OCI-LY1 (cell line): ENCODE results near the gene VPS16.

Experiments used
- H2AFZ ChIP-seq: fragments of 200-600 bp; sonication (generic), shearing (Covaris generic); 2 replicates; pipeline ENCODE4 v1.6.0; 2014; ENCODE audit warnings: antibody characterized with exemption, mild to moderate bottlenecking, low read length
- H3F3A ChIP-seq: fragments of 200-600 bp; sonication (generic), shearing (Covaris generic); 2 replicates; pipeline ENCODE4 v1.6.0; 2014; ENCODE audit warnings: mild to moderate bottlenecking, antibody characterized with exemption, low read length, moderate library complexity; ENCODE audit not compliant: insufficient read depth
- H3K27ac ChIP-seq: fragments of 200-600 bp; sonication (generic); 2 replicates; pipeline ENCODE4 v1.5.1; 2014; ENCODE audit warnings: low read length, mixed run types, mild to moderate bottlenecking, low read depth; ENCODE audit not compliant: poor library complexity, severe bottlenecking
- H3K27me3 ChIP-seq: fragments of 200-600 bp; sonication (generic); 2 replicates; pipeline ENCODE4 v1.6.0; 2014; ENCODE audit warnings: antibody characterized with exemption, mild to moderate bottlenecking, low read length, moderate library complexity; ENCODE audit not compliant: insufficient read depth
- H3K36me3 ChIP-seq: fragments of 200-600 bp; sonication (generic); 2 replicates; pipeline ENCODE4 v1.6.1; 2014; ENCODE audit warnings: mild to moderate bottlenecking, antibody characterized with exemption, low read length, moderate library complexity, mixed read lengths; ENCODE audit not compliant: insufficient read depth
- H3K4me1 ChIP-seq: fragments of 200-600 bp; sonication (generic); 2 replicates; pipeline ENCODE4 v1.5.1; 2014; ENCODE audit warnings: mild to moderate bottlenecking, low read length, moderate library complexity; ENCODE audit not compliant: insufficient read depth, severe bottlenecking
- H3K4me2 ChIP-seq: fragments of 200-600 bp; sonication (generic), shearing (Covaris generic); 2 replicates; pipeline ENCODE4 v1.6.1; 2014; ENCODE audit warnings: low read length
- H3K4me3 ChIP-seq: fragments of 200-600 bp; sonication (generic); 2 replicates; pipeline ENCODE4 v1.5.1; 2014; ENCODE audit warnings: low read length, low read depth, mild to moderate bottlenecking, mixed read lengths; ENCODE audit not compliant: poor library complexity, severe bottlenecking
- H3K79me2 ChIP-seq: fragments of 200-600 bp; shearing (Covaris generic); 2 replicates; pipeline ENCODE4 v1.6.1; 2016; ENCODE audit warnings: mixed run types, low read length, mixed read lengths; ENCODE audit not compliant: insufficient read depth
- H3K9ac ChIP-seq: fragments of 200-600 bp; sonication (generic), shearing (Covaris generic); 2 replicates; pipeline ENCODE4 v1.6.1; 2014; ENCODE audit warnings: mild to moderate bottlenecking, low read length, mixed read lengths
- H3K9me2 ChIP-seq: fragments of 200-600 bp; sonication (generic), shearing (Covaris generic); 2 replicates; pipeline ENCODE4 v1.6.1; 2014; ENCODE audit warnings: low read depth, mild to moderate bottlenecking, low read length, mixed read lengths
- H3K9me3 ChIP-seq: fragments of 200-600 bp; shearing (Covaris generic); 2 replicates; pipeline ENCODE4 v1.6.1; 2014; ENCODE audit warnings: low read length, mixed read lengths
- H4K20me1 ChIP-seq: fragments of 200-600 bp; sonication (generic), shearing (Covaris generic); 2 replicates; pipeline ENCODE4 v1.6.0; 2016; ENCODE audit warnings: mild to moderate bottlenecking, low read length; ENCODE audit not compliant: insufficient read depth
- EZH2 ChIP-seq: fragments of 200-600 bp; sonication (generic), shearing (Covaris generic); IDR thresholded peaks from 2 replicates; pipeline ENCODE4 v1.8.0; 2017; ENCODE audit warnings: borderline replicate concordance, mixed run types, mild to moderate bottlenecking, antibody characterized with exemption, low read length, moderate library complexity, mixed read lengths
- TF ChIP-seq, protein P1 (sequence below): fragments of 200-600 bp; sonication (generic), shearing (Covaris generic); IDR thresholded peaks from 2 replicates; pipeline ENCODE4 v1.5.1; 2017; ENCODE audit warnings: mild to moderate bottlenecking, antibody characterized with exemption, low read length, moderate library complexity, mixed read lengths

The VPS16 gene

DNA sequence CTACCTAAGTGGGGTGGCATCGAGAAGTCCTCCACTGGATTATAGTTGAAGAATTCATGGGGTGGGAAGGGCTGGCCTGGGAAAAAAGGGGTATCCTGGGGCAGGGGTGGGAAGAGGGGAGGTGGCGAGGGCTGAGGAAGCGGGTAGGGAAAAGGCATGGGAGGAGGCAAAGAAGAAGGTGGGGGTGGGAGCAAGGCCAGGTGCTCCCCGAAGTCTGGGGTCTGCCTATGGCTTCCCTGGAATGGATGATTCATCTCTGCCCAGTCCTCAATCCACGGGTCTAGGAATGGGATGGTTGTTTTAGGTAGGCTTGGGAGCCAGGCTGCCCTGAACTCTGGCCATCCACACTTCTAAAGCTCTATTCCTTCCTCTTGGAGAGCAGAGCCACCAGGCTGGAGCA is 4.5 kb upstream of the VPS16 start:
- no peak overlapping the region for H3K27ac ChIP-seq
- no peaks in the 10 kb centered on the region for H3F3A ChIP-seq
- 0 out of 2 replicates have a peak, but pooled peaks cover 3% of the 10 kb centered on the region for H3K36me3 ChIP-seq
- H3K4me2 ChIP-seq, result no peak overlapping the region
- H3K9ac ChIP-seq, result no peak overlapping the region
- H4K20me1 ChIP-seq, result no peaks in the 10 kb centered on the region
- no peak for TF ChIP-seq EZH2
- TF ChIP-seq, protein P1, sequence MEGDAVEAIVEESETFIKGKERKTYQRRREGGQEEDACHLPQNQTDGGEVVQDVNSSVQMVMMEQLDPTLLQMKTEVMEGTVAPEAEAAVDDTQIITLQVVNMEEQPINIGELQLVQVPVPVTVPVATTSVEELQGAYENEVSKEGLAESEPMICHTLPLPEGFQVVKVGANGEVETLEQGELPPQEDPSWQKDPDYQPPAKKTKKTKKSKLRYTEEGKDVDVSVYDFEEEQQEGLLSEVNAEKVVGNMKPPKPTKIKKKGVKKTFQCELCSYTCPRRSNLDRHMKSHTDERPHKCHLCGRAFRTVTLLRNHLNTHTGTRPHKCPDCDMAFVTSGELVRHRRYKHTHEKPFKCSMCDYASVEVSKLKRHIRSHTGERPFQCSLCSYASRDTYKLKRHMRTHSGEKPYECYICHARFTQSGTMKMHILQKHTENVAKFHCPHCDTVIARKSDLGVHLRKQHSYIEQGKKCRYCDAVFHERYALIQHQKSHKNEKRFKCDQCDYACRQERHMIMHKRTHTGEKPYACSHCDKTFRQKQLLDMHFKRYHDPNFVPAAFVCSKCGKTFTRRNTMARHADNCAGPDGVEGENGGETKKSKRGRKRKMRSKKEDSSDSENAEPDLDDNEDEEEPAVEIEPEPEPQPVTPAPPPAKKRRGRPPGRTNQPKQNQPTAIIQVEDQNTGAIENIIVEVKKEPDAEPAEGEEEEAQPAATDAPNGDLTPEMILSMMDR, result no peak
- H3K79me2 ChIP-seq, result no peaks in the 10 kb centered on the region
- H2AFZ ChIP-seq, result no peak overlapping the region
- no peaks in the 10 kb centered on the region for H3K9me2 ChIP-seq
- no peaks in the 10 kb centered on the region for H3K27me3 ChIP-seq
- H3K4me3 ChIP-seq, result no peak overlapping the region
- peaks cover 22% of the 10 kb centered on the region for H3K4me1 ChIP-seq
- H3K9me3 ChIP-seq, result no peaks in the 10 kb centered on the region

DNA sequence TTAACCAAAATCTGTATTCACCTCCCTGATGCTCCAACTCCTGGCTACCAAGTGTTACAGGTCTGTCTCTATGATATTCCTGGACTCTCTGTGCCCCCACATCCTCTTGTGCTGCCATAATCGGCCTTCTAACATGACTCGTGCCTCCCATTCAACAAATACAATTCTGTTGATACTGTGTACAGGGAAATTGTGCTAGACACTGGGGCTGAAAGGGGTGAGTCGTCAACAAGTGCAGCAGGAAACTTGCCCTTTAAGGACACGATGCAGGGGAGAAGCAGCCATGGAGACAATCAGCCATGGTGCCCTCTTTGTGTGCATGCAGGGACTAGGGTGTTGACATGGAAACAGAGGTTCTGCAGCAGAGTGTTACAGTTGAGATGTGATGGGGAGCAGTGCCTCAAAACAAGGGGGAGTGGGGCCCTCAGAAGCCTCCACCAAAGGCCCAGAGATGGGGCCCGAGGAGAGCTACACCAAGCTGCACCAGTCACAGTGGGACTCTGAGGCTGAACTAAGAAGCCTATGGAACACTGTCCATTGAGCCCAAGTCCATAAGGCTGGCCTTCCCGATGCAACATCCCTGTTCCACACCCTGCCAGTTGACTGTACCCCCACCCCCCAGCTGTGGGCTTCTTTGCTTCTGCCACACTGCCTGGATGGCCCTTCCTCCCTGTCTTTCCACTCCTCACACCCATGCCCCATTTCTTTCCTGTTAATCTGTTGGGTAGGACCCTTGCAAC is 3.2 kb upstream of the VPS16 start:
- no peaks in the 10 kb centered on the region for H3K9me3 ChIP-seq
- no peaks in the 10 kb centered on the region for H3K27me3 ChIP-seq
- TF ChIP-seq EZH2, result no peak
- TF ChIP-seq, protein P1, result no peak
- H3K9ac ChIP-seq, result no peak overlapping the region
- no peak overlapping the region for H2AFZ ChIP-seq
- 0 out of 2 replicates have a peak, but pooled peaks cover 3% of the 10 kb centered on the region for H3K36me3 ChIP-seq
- no peak overlapping the region for H3K4me3 ChIP-seq
- H3K4me1 ChIP-seq, result peaks cover 31% of the 10 kb centered on the region
- no peaks in the 10 kb centered on the region for H3K9me2 ChIP-seq
- no peaks in the 10 kb centered on the region for H4K20me1 ChIP-seq
- H3K4me2 ChIP-seq, result no peak overlapping the region
- no peaks in the 10 kb centered on the region for H3F3A ChIP-seq
- H3K79me2 ChIP-seq, result no peaks in the 10 kb centered on the region
- H3K27ac ChIP-seq, result no peak overlapping the region

DNA sequence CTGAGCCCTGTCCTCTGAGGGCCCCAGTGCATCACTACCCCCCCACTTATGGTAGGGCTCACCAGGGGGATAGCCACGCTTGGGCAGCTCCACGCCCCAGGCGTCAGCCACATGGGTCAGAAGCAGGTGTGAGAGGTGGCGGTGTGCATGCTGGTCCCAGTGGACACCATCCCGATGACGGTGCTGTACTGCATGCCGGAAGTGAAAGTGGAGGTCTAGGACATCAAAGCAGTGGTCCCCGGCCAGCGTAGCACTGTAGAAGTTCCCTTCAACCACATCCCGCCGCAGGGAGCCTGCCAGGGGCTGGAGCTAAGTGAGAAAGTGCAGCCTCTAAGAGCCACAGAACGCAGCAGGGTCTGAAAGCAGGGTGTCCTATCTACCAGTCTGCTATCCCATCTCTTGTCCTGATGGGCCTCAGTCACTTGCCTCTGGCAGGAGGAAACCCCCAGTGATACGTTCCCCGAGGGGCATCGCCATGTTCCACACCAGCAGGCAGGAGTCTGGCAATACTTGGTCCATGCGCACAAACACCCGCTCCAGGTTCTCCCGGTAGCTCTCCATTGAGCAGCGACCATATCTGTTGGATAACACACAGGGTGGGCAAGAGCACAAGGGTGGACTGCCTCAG is 2.3 kb upstream of the VPS16 start:
- Histone ChIP-seq H3K36me3 (0 out of 2 replicates have a peak, but pooled peaks cover 3% of the 10 kb centered on the region), H3K9me2 (no peaks in the 10 kb centered on the region), H3K4me3 (no peak overlapping the region), H4K20me1 (no peaks in the 10 kb centered on the region), H2AFZ (no peak overlapping the region), H3F3A (no peaks in the 10 kb centered on the region), H3K9me3 (no peaks in the 10 kb centered on the region), H3K27ac (no peak overlapping the region), H3K27me3 (no peaks in the 10 kb centered on the region), H3K4me2 (no peak overlapping the region; the same call in 1 of the 2 replicates), H3K9ac (no peak overlapping the region), H3K4me1 (peaks cover 31% of the 10 kb centered on the region), H3K79me2 (no peaks in the 10 kb centered on the region)
- TF ChIP-seq EZH2, result no peak
- TF ChIP-seq, protein P1, result no peak
